CD1c-positive myeloid dendritic cell (primary cell): Measurements from ENCODE around the gene INPP5J.

Experiments used
- DNase-seq: peaks from one replicate; pipeline ENCODE4 v3.0.0-alpha.2; 2016; ENCODE audit errors: extremely low spot score

Gene INPP5J

GRCh38 chr22:31124290-31124689, 1.5 kb downstream of the INPP5J start:
- DNase-seq: no peak

- DNase-seq: no peak
These were observed 2.2 kb downstream of the INPP5J start for GRCh38 chr22:31124811-31125465.

- DNase-seq: no peak
These were observed 2.9 kb downstream of the INPP5J start for GRCh38 chr22:31125521-31126117.

DNA sequence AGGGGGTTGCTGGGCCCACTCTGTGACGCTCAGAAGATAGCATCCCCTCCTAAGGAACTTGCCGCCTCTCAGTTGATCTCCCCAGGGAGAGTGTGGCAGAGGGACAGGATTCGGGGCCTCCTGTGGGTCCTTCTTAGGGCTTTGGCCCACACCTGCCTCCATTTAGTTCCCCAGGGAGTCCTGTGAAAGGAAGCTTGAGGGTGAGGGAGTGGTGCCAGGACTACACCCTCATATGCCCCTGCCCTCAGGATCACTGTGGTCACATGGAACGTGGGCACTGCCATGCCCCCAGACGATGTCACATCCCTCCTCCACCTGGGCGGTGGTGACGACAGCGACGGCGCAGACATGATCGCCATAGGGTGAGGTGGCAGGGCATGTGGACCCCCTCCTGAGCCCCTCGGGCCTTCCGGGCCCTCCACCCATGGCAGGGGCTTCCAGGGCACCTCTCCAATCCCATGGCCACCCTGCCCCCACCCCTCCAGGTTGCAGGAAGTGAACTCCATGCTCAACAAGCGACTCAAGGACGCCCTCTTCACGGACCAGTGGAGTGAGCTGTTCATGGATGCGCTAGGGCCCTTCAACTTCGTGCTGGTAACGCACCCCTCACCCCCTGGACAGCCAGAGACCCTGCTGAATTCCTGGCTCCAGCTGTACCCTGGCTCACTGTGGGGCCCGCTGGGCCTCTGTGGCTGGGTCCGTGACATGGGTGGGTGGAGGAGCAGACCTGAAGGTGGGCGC, 3.5 kb downstream of the INPP5J start:
- no peak for DNase-seq

- DNase-seq: no peak
These were observed 4.1 kb downstream of the INPP5J start for GRCh38 chr22:31126869-31127175.

DNA sequence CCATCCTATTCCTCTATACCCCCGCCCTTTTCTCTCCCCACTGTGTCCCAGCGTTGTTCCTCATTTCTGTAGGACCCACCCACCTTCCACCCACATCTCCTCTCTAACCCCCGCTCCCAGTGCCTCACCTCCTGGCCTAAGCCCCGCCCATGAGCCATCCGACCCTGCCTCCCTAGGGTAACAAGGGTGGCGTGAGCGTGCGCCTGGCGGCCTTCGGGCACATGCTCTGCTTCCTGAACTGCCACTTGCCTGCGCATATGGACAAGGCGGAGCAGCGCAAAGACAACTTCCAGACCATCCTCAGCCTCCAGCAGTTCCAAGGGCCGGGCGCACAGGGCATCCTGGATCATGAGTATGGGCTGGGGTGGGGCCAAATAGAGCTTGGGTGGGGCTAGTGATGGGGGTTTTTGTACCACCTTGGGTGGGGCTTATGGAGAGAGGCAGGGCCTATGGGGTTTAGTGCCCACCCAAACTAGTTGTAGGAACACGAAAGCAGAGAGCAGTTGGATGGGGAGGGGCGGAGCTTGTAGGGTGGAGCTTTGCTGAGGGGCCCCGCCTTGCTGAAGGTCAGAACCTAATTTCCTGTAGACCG, 4.5 kb downstream of the INPP5J start:
- peak; percentile 39 for DNase-seq

- no peak for DNase-seq
These were observed 5.4 kb downstream of the INPP5J start for GRCh38 chr22:31128156-31128555.

GRCh38 chr22:31130873-31131272, 8.1 kb downstream of the INPP5J start:
- DNase-seq: no peak

GRCh38 chr22:31133911-31134310, 11.1 kb downstream of the INPP5J start:
- no peak for DNase-seq

DNA sequence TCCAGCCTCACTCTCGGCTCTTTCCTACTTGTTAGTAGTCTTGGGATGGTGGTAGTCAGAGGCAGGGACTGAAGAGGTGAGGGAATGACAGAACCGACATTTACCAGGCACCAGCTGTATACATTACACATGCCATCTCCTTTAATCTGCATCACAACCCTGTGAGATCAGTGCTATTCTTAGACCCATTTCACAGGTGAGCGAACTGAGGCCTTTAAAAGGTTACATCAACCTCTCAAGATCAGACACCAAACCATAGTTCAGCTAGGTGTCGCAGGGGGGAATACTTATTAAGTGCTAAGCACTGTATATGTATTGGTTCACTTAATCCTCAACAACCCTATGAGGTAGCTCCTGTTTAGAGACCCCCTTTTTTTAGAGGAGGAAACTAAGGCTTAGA, 11.9 kb downstream of the INPP5J start:
- DNase-seq: no peak

DNA sequence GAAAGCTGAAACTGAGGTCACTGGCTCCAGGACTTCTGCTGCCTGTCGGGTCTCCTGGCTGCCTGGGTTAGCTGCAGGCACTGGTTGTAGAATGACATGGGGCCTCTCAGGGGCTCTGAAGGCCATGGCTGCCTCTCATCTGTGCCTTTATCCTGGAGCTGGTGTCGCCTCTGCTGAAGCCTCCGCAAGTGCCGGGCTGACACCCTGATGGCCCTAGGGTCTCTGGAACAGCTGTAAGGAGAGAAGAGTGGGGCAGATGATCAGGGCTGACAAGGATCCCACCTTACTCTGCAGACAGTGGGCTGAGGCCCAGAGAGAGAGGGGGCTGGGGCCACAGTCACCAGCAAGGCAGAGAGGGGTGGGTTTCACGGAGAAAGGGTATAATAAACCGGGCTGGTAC, 12.9 kb downstream of the INPP5J start:
- no peak for DNase-seq

GRCh38 chr22:31136155-31136554, 13.4 kb downstream of the INPP5J start:
- DNase-seq: no peak

DNA sequence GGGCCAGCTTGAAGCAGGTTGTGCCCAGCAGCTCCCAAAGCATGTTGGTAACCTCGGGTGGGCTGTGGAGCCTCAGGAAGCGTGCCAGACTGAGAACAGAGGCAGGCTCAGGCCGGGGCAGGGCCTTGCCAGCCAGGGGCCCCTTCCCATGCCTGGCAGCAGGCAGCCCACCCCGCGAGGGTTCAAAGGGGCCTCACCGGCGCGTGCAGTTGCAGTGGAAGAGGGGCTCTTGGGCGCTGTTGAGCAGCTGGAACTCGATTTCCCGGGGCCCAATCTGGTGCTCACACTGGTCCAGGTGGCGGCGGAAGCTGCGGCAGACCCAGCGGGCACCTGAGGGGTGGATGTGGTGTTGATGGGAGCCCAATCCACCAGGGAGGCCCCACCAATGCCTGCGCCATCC, 13.9 kb downstream of the INPP5J start:
- DNase-seq: no peak

DNA sequence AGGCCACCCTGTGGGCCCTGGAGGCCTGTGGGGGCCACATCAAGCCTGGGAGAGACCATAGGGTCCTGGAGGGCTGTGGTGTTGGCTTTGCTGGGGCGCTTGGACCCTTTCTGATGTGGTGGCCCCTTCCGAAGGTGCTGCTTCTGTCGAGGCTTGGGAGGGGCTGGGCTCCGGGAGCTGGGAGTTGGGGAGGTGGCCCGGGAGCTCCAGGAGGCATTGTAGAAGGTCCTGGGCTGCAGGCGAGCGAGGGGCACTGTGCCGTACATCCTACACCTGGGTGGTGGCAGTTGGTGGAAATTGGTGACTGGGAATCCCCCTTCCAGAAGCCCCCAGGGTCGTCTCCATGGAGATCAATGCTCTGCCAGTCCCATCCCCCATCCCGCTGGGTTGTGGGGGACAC, 15.0 kb downstream of the INPP5J start:
- no peak for DNase-seq

DNA sequence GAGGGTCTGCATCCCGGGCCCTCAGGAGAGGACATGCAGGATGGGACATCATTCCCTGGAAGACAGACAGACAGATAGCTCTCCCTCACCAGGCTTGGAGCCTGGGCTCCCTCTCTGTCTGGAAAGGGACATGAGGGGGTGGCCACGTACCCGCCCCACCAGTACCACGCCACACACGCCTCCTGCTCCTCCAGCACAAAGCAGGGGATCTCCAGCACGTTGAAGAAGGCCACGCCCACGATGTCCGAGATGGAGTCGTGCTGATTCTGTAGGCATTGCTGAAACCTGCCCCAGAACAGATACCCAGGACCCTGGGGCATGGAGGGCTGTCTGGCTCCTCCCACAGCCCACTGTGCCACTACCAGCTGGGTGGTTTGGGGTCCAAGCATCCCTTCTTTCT, 15.4 kb downstream of the INPP5J start:
- DNase-seq: no peak

GRCh38 chr22:31139066-31139465, 16.3 kb downstream of the INPP5J start:
- DNase-seq: no peak

DNA sequence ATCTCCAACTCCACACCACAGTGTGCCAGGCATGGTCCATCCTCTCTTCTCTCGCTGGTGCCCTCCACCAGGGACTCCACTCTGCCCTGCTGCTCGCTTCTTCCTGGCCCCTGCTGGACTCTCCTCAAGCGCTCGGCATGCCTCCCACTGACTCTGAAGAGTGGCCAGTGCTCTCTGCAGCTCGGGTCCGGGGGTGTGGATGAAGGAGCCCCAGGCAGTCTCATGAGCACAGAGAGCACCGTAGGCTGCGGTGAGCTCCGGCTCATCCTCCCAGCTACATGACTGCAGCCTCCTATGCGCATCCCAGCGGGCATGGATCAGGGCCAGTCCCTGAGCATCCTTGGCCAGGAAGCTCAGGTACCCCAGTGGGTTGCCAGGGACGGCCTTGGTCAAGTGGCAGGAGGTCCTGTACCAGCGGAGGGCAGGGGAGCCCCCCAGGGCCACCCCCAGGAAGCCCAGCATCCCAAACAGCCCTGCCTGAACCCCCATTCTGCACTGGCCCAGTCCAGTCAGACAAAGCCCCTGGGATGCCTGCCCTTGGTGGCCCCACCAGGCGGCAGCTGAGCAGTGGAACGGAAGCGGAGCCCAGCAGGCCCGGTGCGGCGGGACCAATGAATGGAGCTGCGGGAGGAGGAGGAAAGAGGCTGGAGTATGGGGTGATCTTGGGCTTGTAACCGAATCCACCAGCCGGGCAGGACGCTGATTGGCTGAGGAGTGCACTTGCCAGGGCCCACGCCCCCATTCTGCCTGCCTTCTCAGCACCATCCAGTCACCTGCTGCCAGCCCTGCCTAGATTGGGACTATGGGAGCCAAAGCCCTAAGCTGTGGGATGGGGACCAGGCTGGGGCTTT, 17.3 kb downstream of the INPP5J start, which contains the start of gene PLA2G3:
PLA2G3 (minus strand) TSS at position 643 of the 851 bp plus-strand sequence; CDS start at position 489, 154 bp downstream.
- no peak for DNase-seq

DNA sequence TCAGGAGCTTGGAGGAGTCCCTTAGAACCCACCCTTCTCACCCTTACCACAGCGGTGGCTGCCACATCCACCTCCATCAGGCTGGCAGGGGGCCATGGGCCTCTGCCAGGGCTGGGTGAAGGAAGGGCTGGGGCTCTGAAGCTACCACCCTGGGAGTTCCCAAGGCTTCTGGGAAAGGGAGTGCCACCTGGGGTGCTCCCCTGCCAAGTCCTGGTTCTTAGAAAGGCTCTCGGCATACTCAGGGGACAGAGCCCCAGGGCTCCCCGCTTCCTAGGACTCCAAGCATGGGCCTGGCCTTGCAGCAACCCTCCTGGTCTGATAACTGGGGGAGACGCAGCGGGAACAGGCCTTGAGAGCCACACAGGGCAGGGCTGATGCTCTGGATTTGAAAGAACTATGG, 18.0 kb downstream of the INPP5J start:
- no peak for DNase-seq

GRCh38 chr22:31141551-31141950, 18.8 kb downstream of the INPP5J start:
- DNase-seq: no peak

- no peak for DNase-seq
These were observed 19.5 kb downstream of the INPP5J start for GRCh38 chr22:31142285-31142684.

- DNase-seq: no peak
These were observed 20.3 kb downstream of the INPP5J start for GRCh38 chr22:31143038-31143437.

DNA sequence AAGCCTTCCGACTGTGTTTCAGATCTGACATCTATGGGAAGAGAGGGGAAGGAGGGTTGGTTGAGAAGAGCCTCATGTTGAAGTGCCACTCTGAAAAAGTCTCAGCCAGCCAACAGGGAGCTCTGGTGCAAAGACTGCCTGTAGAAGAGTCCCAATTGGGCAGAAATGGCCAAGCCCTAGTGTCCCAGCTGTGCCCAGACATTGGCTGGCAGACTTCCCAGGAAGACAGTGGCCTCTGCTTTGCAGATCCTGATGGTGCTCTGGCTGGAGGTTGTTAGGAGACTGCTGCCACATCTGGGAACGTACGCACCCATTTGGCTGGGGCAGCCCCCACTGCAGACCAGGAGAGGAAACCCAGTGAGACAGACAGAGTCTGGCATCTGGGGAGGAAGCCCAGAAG, 20.8 kb downstream of the INPP5J start:
- no peak for DNase-seq
